Gastroesophageal sphincter (tissue), 3 donors: ENCODE measurements around the gene RNLS.

ENCODE experiments used
- POLR2A ChIP-seq, 2 donors: fragments of 450-650 bp; IDR thresholded peaks; one replicate each; pipeline ENCODE4 v1.6.1; 2017; ENCODE audit warnings: antibody characterized with exemption in 2 of 2, mild to moderate bottlenecking in 2 of 2, moderate library complexity in 1 of 2
- TF ChIP-seq, protein P1 (sequence below), 4 experiments: fragments of 200-600 bp in 2 of 4; fragments of 450-650 bp in 2 of 4; sonication (generic) in 1 of 4; IDR thresholded peaks; one replicate each; pipeline ENCODE4 v1.5.1; 2017 to 2019; ENCODE audit warnings: antibody characterized with exemption in 4 of 4, mild to moderate bottlenecking in 2 of 4, moderate library complexity in 2 of 4

DNA sequence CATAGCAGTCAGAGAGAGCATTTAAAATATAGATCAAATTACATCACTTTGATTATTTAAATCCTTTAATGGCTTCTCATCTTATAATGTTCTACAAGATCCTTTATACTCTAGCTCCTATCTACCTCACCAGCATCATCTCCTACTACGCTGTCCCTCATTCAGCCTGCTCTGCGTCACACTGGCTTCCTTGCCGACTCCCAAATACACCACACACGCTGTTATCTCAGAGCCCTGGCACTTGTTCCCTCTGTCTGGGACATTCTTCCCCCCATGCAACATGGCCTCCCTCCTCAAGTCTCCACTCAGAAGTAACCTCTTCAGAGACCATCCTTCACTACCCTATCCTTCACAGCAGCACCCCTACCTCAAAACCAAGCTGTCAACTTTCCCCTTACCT lies 46.7 kb downstream of the RNLS start:
- TF ChIP-seq, protein P1, sequence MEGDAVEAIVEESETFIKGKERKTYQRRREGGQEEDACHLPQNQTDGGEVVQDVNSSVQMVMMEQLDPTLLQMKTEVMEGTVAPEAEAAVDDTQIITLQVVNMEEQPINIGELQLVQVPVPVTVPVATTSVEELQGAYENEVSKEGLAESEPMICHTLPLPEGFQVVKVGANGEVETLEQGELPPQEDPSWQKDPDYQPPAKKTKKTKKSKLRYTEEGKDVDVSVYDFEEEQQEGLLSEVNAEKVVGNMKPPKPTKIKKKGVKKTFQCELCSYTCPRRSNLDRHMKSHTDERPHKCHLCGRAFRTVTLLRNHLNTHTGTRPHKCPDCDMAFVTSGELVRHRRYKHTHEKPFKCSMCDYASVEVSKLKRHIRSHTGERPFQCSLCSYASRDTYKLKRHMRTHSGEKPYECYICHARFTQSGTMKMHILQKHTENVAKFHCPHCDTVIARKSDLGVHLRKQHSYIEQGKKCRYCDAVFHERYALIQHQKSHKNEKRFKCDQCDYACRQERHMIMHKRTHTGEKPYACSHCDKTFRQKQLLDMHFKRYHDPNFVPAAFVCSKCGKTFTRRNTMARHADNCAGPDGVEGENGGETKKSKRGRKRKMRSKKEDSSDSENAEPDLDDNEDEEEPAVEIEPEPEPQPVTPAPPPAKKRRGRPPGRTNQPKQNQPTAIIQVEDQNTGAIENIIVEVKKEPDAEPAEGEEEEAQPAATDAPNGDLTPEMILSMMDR (IDR thresholded peaks at IDR 0.05) = no peak
- TF ChIP-seq POLR2A (IDR thresholded peaks at IDR 0.05) = no peak
